ENCODE data around the gene VPS29. TPM values are rescaled to one million over a fixed set of nuclear protein-coding genes. Genes with fewer than 3 reads are reported as not detected.

The VPS29 gene
- total and polyA plus RNA-seq, 2 experiments from 2014 or later, result 39.1 to 115 TPM

DNA sequence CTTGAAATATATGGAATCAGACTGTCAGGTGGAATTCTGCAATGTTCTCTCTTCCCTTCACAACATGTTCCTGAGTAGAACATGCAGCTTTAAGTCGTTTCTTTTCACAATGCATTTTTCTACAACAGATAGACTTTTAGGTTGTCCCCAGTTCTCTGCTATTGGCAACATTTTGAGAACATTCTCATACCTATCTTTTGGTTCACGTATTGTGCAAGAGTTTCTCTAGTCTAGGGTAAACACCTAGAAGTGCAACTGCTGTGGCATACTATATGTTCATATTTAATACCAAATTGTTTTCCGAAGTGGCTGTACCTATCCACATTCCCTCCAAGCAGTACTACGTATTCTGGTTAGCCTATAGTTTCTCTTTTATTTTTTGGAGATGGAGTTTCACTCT lies 49.1 kb upstream of the VPS29 start (continued):
- TF ChIP-seq, protein P1, sequence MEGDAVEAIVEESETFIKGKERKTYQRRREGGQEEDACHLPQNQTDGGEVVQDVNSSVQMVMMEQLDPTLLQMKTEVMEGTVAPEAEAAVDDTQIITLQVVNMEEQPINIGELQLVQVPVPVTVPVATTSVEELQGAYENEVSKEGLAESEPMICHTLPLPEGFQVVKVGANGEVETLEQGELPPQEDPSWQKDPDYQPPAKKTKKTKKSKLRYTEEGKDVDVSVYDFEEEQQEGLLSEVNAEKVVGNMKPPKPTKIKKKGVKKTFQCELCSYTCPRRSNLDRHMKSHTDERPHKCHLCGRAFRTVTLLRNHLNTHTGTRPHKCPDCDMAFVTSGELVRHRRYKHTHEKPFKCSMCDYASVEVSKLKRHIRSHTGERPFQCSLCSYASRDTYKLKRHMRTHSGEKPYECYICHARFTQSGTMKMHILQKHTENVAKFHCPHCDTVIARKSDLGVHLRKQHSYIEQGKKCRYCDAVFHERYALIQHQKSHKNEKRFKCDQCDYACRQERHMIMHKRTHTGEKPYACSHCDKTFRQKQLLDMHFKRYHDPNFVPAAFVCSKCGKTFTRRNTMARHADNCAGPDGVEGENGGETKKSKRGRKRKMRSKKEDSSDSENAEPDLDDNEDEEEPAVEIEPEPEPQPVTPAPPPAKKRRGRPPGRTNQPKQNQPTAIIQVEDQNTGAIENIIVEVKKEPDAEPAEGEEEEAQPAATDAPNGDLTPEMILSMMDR (conservative IDR thresholded peaks at IDR 0.05; ENCODE audit: low read depth in 2 of 2), result no peak
- TF ChIP-seq ZNF114 (CRISPR knock-in tag; IDR thresholded peaks at IDR 0.05) (no peak), JUNB (IDR thresholded peaks at IDR 0.05; ENCODE audit: unreplicated experiment) (no peak)

DNA sequence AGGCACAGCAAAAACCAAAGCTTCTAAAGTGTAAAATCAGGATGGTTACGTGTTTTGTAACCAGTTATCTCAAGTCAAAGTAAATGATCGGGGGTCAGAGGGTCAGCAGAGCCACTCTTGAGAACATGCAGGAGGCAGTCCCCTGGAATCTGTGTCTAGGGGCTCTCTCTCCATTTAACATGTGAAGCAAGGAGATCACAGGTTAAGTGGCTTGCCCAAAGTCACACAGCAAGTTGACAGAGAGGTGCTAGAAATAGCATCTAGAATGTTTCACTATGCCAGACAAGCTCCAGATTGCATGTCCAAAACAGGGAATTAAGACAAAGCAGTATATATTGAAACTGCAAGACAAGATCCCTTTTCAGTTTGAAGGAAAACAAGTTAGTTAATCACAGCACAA lies 47.8 kb upstream of the VPS29 start:
- no peaks in the 10 kb centered on the region for H3K9me2 ChIP-seq (ENCODE audit: insufficient read depth)
- DNase-seq (ENCODE audit: low spot score), result no peak
- ATAC-seq, result no peak
- no peak overlapping the region for H3K4me2 ChIP-seq
- peaks cover 17% of the 10 kb centered on the region for H3K79me2 ChIP-seq (replicated peaks; ENCODE audit: insufficient read depth)
- H3K27me3 ChIP-seq (ENCODE audit: insufficient read depth), result no peaks in the 10 kb centered on the region
- no peak overlapping the region for H2AFZ ChIP-seq
- peaks cover 7% of the 10 kb centered on the region for H3K4me1 ChIP-seq (ENCODE audit: insufficient read depth)
- Mint-ChIP-seq H3K27ac (no peak overlapping the region), H3K27me3 (ENCODE audit: insufficient read depth, low read depth, poor library complexity) (peaks cover 2% of the 10 kb centered on the region), H3K4me3 (no peak overlapping the region), H3K4me1 (peaks cover 5% of the 10 kb centered on the region; the same call in 2 of the 3 replicates), H3K36me3 (ENCODE audit: low read depth) (peaks cover 15% of the 10 kb centered on the region; the same call in 2 of the 3 replicates), H3K9me3 (no peaks in the 10 kb centered on the region)
- H4K20me1 ChIP-seq (replicated peaks; ENCODE audit: insufficient read depth), result peaks cover 12% of the 10 kb centered on the region
- no peak overlapping the region for H3K4me3 ChIP-seq
- H3K36me3 ChIP-seq (ENCODE audit: insufficient read depth), result no peaks in the 10 kb centered on the region
- H3F3A ChIP-seq (replicated peaks; ENCODE audit: low read depth), result no peaks in the 10 kb centered on the region
- H3K27ac ChIP-seq (ENCODE audit: low read depth), result no peak overlapping the region
- TF ChIP-seq, protein P2, sequence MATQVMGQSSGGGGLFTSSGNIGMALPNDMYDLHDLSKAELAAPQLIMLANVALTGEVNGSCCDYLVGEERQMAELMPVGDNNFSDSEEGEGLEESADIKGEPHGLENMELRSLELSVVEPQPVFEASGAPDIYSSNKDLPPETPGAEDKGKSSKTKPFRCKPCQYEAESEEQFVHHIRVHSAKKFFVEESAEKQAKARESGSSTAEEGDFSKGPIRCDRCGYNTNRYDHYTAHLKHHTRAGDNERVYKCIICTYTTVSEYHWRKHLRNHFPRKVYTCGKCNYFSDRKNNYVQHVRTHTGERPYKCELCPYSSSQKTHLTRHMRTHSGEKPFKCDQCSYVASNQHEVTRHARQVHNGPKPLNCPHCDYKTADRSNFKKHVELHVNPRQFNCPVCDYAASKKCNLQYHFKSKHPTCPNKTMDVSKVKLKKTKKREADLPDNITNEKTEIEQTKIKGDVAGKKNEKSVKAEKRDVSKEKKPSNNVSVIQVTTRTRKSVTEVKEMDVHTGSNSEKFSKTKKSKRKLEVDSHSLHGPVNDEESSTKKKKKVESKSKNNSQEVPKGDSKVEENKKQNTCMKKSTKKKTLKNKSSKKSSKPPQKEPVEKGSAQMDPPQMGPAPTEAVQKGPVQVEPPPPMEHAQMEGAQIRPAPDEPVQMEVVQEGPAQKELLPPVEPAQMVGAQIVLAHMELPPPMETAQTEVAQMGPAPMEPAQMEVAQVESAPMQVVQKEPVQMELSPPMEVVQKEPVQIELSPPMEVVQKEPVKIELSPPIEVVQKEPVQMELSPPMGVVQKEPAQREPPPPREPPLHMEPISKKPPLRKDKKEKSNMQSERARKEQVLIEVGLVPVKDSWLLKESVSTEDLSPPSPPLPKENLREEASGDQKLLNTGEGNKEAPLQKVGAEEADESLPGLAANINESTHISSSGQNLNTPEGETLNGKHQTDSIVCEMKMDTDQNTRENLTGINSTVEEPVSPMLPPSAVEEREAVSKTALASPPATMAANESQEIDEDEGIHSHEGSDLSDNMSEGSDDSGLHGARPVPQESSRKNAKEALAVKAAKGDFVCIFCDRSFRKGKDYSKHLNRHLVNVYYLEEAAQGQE (IDR thresholded peaks at IDR 0.05; ENCODE audit: unreplicated experiment), result no peak
- TF ChIP-seq POLR2AphosphoS5 (IDR thresholded peaks at IDR 0.05; ENCODE audit: low read depth) (no peak), EZH2 (IDR thresholded peaks at IDR 0.05; ENCODE audit: low read depth, unreplicated experiment) (no peak), STAT1 (IDR thresholded peaks at IDR 0.05; ENCODE audit: unreplicated experiment) (no peak), NANOG (IDR thresholded peaks at IDR 0.05; ENCODE audit: borderline replicate concordance) (no peak), JUNB (IDR thresholded peaks at IDR 0.05; ENCODE audit: unreplicated experiment) (no peak), CREB1 (CRISPR knock-in tag; IDR thresholded peaks at IDR 0.05; ENCODE audit: low read depth) (no peak), ZNF114 (CRISPR knock-in tag; IDR thresholded peaks at IDR 0.05) (no peak), ZNF331 (CRISPR knock-in tag; IDR thresholded peaks at IDR 0.05; ENCODE audit: low read depth) (no peak)
- TF ChIP-seq, protein P1 (conservative IDR thresholded peaks at IDR 0.05; ENCODE audit: low read depth in 2 of 2), result no peak
- TF ChIP-seq, protein P3, sequence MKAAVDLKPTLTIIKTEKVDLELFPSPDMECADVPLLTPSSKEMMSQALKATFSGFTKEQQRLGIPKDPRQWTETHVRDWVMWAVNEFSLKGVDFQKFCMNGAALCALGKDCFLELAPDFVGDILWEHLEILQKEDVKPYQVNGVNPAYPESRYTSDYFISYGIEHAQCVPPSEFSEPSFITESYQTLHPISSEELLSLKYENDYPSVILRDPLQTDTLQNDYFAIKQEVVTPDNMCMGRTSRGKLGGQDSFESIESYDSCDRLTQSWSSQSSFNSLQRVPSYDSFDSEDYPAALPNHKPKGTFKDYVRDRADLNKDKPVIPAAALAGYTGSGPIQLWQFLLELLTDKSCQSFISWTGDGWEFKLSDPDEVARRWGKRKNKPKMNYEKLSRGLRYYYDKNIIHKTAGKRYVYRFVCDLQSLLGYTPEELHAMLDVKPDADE (IDR thresholded peaks at IDR 0.05), result no peak
